ENCODE results near the gene PHYHD1.

DNA sequence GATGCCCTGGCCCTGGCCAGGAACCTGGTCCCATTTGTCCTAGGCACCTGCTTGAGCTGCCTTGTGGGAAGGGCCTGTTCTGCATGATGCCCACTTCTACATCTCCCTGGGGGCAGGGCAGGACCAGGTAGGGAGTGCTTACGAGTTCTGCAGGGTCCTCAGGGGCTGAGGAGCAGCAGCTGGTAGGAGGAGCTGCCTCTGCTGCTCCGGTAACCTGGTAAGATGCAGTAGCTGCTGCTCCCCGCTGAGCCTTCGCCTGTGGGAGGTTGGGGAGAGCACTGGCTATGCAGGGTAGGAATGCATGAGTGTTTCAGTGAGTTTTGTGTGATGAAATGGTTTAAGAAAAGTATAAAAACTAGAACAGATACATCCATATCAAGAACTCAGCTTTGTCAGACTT is 25.2 kb upstream of the PHYHD1 start:
- no peak for TF ChIP-seq POLR2AphosphoS5 (IDR thresholded peaks at IDR 0.05; ENCODE audit: insufficient read depth, low read depth, low read length)
- no peak for TF ChIP-seq CTCF (IDR thresholded peaks at IDR 0.05; ENCODE audit: extremely low read depth in 1 of 2, insufficient read depth in 1 of 2, low read depth in 1 of 2, low read length in 2 of 2)
- no peak for TF ChIP-seq EZH2 (IDR thresholded peaks at IDR 0.05; ENCODE audit: borderline replicate concordance, low read depth, low read length, severe bottlenecking)
- TF ChIP-seq MAX (IDR thresholded peaks at IDR 0.05; ENCODE audit: insufficient read depth, insufficient read length) = no peak
- no peak for TF ChIP-seq POLR2A (IDR thresholded peaks at IDR 0.05; ENCODE audit: low read depth, low read length)
